Trophoblast cell (in vitro differentiated cells and primary cell): ENCODE data around the gene NPB.
A peak's percentile ranks its signal among the peaks of the same experiment; 100 is the strongest.

Experiments used
- DNase-seq, 2 donors: peaks; one replicate each; pipeline ENCODE4 v3.0.0-alpha.2; 2016
- H2AFZ ChIP-seq: 2 replicates; pipeline ENCODE4 v1.6.1; 2013; ENCODE audit warnings: low read length, moderate library complexity, mild to moderate bottlenecking; ENCODE audit not compliant: insufficient read depth, poor library complexity
- H2AK5ac ChIP-seq: 2 replicates; pipeline ENCODE4 v1.6.1; 2013; ENCODE audit warnings: mild to moderate bottlenecking, low read length
- H2BK120ac ChIP-seq: 2 replicates; pipeline ENCODE4 v1.6.1; 2013; ENCODE audit warnings: low read length, mild to moderate bottlenecking, moderate library complexity; ENCODE audit not compliant: insufficient read depth, poor library complexity
- H2BK12ac ChIP-seq: 2 replicates; pipeline ENCODE4 v1.6.1; 2013; ENCODE audit warnings: mild to moderate bottlenecking, low read length, moderate library complexity
- H2BK5ac ChIP-seq: 2 replicates; pipeline ENCODE4 v1.6.1; 2013; ENCODE audit warnings: low read length, low read depth, moderate library complexity, mild to moderate bottlenecking; ENCODE audit not compliant: poor library complexity
- H3K14ac ChIP-seq: 2 replicates; pipeline ENCODE4 v1.6.1; 2013; ENCODE audit warnings: mild to moderate bottlenecking, low read length
- H3K18ac ChIP-seq: 2 replicates; pipeline ENCODE4 v1.6.1; 2013; ENCODE audit warnings: mild to moderate bottlenecking, low read length
- H3K23ac ChIP-seq: 2 replicates; pipeline ENCODE4 v1.6.1; 2013; ENCODE audit warnings: low read length
- H3K27ac ChIP-seq: 2 replicates; pipeline ENCODE4 v1.5.1; 2013; ENCODE audit warnings: low read depth, mild to moderate bottlenecking, inconsistent platforms, low read length, moderate library complexity
- H3K27me3 ChIP-seq: 2 replicates; pipeline ENCODE4 v1.6.1; 2013; ENCODE audit warnings: inconsistent platforms, mild to moderate bottlenecking, low read length, moderate library complexity; ENCODE audit not compliant: insufficient read depth
- H3K36me3 ChIP-seq, 2 experiments: 1 replicate in 1 of 2; 2 replicates in 1 of 2; pipeline ENCODE4 v1.6.1; 2013; ENCODE audit warnings: low read length in 2 of 2, mild to moderate bottlenecking in 2 of 2, moderate library complexity in 1 of 2; ENCODE audit not compliant: insufficient read depth in 2 of 2, control insufficient read depth in 1 of 2
- H3K4ac ChIP-seq: 2 replicates; pipeline ENCODE4 v1.6.1; 2013; ENCODE audit warnings: low read depth, mild to moderate bottlenecking, low read length, moderate library complexity
- H3K4me1 ChIP-seq, 2 experiments: 1 replicate in 1 of 2; 2 replicates in 1 of 2; pipeline ENCODE4 v1.6.1; 2013; ENCODE audit warnings: low read length in 2 of 2, mild to moderate bottlenecking in 2 of 2, moderate library complexity in 1 of 2; ENCODE audit not compliant: insufficient read depth in 2 of 2, control insufficient read depth in 1 of 2
- H3K4me2 ChIP-seq: 2 replicates; pipeline ENCODE4 v1.6.1; 2013; ENCODE audit warnings: inconsistent platforms, mild to moderate bottlenecking, low read length, moderate library complexity
- H3K4me3 ChIP-seq: 2 replicates; pipeline ENCODE4 v1.5.1; 2013; ENCODE audit warnings: mild to moderate bottlenecking, low read depth, low read length, inconsistent platforms
- H3K79me1 ChIP-seq: one replicate; pipeline ENCODE4 v1.6.1; 2013; ENCODE audit warnings: low read length
- H3K79me2 ChIP-seq: 2 replicates; pipeline ENCODE4 v1.6.1; 2013; ENCODE audit warnings: low read length, mild to moderate bottlenecking; ENCODE audit not compliant: control insufficient read depth, insufficient read depth, poor library complexity
- H3K9ac ChIP-seq: 2 replicates; pipeline ENCODE4 v1.6.1; 2013; ENCODE audit warnings: mild to moderate bottlenecking, low read length
- H3K9me3 ChIP-seq: 2 replicates; pipeline ENCODE4 v1.6.1; 2013; ENCODE audit warnings: low read depth, mild to moderate bottlenecking, control low read depth, inconsistent platforms, low read length; ENCODE audit not compliant: insufficient read depth
- H4K12ac ChIP-seq: 2 replicates; pipeline ENCODE4 v1.6.1; 2013; ENCODE audit warnings: low read depth, mild to moderate bottlenecking, low read length, moderate library complexity
- H4K8ac ChIP-seq: 2 replicates; pipeline ENCODE4 v1.6.1; 2013; ENCODE audit warnings: low read depth, mild to moderate bottlenecking, low read length, moderate library complexity
- H4K91ac ChIP-seq: one replicate; pipeline ENCODE4 v1.6.1; 2013; ENCODE audit warnings: low read depth, mild to moderate bottlenecking, low read length, moderate library complexity
- WGBS: extraction: QIAGEN DNeasy Blood & Tissue Kit; methylation state at CpG from one replicate; pipeline ENCODE4 v1.1.7; 2013; ENCODE audit warnings: missing lambda C conversion rate; ENCODE audit not compliant: insufficient read length, insufficient coverage; ENCODE audit errors: extremely low coverage; 5-methylcytosine and 5-hydroxymethylcytosine counted together

NPB gene

GRCh38 chr17:81918832-81919545, 17.0 kb downstream of the NPB start:
- no peak overlapping the region for H3K4me2 ChIP-seq
- H2BK120ac ChIP-seq = no peak overlapping the region
- H3K9me3 ChIP-seq = peaks cover 2% of the 10 kb centered on the region
- H3K18ac ChIP-seq = no peak overlapping the region
- H3K14ac ChIP-seq = no peak overlapping the region
- no peaks in the 10 kb centered on the region for H3K27me3 ChIP-seq
- H4K8ac ChIP-seq = no peak overlapping the region
- H2BK12ac ChIP-seq = no peak overlapping the region
- H2BK5ac ChIP-seq = no peak overlapping the region
- WGBS = no CpG with 5 or more reads among the region's 15 CpGs
- H3K79me2 ChIP-seq = peaks cover 19% of the 10 kb centered on the region
- H3K4me1 ChIP-seq = peaks cover 16% of the 10 kb centered on the region in 2 experiments
- no peak overlapping the region for H3K4me3 ChIP-seq
- no peak overlapping the region for H3K4ac ChIP-seq
- H3K23ac ChIP-seq = no peak overlapping the region
- H2AFZ ChIP-seq = no peak overlapping the region
- H3K36me3 ChIP-seq = peaks cover 56 to 60% of the 10 kb centered on the region in 2 experiments
- DNase-seq = no peak
- no peak overlapping the region for H2AK5ac ChIP-seq
- H3K9ac ChIP-seq = no peak overlapping the region
- no peak overlapping the region for H3K27ac ChIP-seq
- no peak overlapping the region for H4K12ac ChIP-seq
- H4K91ac ChIP-seq = no peak overlapping the region
- peaks cover 16% of the 10 kb centered on the region for H3K79me1 ChIP-seq

GRCh38 chr17:81920612-81921536, 18.8 kb downstream of the NPB start:
- no peak overlapping the region for H2BK5ac ChIP-seq
- H4K91ac ChIP-seq = no peak overlapping the region
- H4K12ac ChIP-seq = no peak overlapping the region
- DNase-seq = no peak
- peaks cover 2% of the 10 kb centered on the region for H3K9me3 ChIP-seq
- H2BK120ac ChIP-seq = no peak overlapping the region
- H3K9ac ChIP-seq = no peak overlapping the region
- no peak overlapping the region for H3K23ac ChIP-seq
- H3K27me3 ChIP-seq = no peaks in the 10 kb centered on the region
- H3K4ac ChIP-seq = peak overlapping the region; percentile 25
- no CpG with 5 or more reads among the region's 33 CpGs for WGBS
- peaks cover 31% of the 10 kb centered on the region in 2 experiments for H3K4me1 ChIP-seq
- H4K8ac ChIP-seq = no peak overlapping the region
- no peak overlapping the region for H2AFZ ChIP-seq
- peaks cover 34% of the 10 kb centered on the region for H3K79me2 ChIP-seq
- no peak overlapping the region for H2AK5ac ChIP-seq
- H3K79me1 ChIP-seq = peaks cover 17% of the 10 kb centered on the region
- H3K4me2 ChIP-seq = no peak overlapping the region
- H3K4me3 ChIP-seq = no peak overlapping the region
- no peak overlapping the region for H2BK12ac ChIP-seq
- no peak overlapping the region for H3K27ac ChIP-seq
- no peak overlapping the region for H3K18ac ChIP-seq
- no peak overlapping the region for H3K14ac ChIP-seq
- H3K36me3 ChIP-seq = peaks cover 37 to 41% of the 10 kb centered on the region in 2 experiments

- Histone ChIP-seq H4K8ac (no peak overlapping the region), H3K36me3 (peaks cover 36 to 38% of the 10 kb centered on the region in 2 experiments), H2AFZ (no peak overlapping the region), H3K23ac (no peak overlapping the region), H4K91ac (no peak overlapping the region), H3K18ac (no peak overlapping the region), H3K79me2 (peaks cover 38% of the 10 kb centered on the region), H3K9ac (no peak overlapping the region), H4K12ac (no peak overlapping the region), H3K27ac (no peak overlapping the region), H2BK12ac (no peak overlapping the region), H3K9me3 (peaks cover 2% of the 10 kb centered on the region), H3K79me1 (peaks cover 21% of the 10 kb centered on the region), H2AK5ac (no peak overlapping the region), H3K4me1 (peaks cover 35 to 36% of the 10 kb centered on the region in 2 experiments), H2BK120ac (no peak overlapping the region), H3K4ac (no peak overlapping the region), H3K27me3 (no peaks in the 10 kb centered on the region), H3K14ac (no peak overlapping the region), H3K4me2 (no peak overlapping the region), H2BK5ac (no peak overlapping the region), H3K4me3 (no peak overlapping the region)
- WGBS = no CpG with 5 or more reads among the region's 3 CpGs
- DNase-seq = no peak
These were observed 19.5 kb downstream of the NPB start for GRCh38 chr17:81921537-81921862.

- Histone ChIP-seq H2AFZ (no peak overlapping the region), H4K8ac (no peak overlapping the region), H3K14ac (no peak overlapping the region), H2AK5ac (peak overlapping the region; percentile 30), H2BK120ac (no peak overlapping the region), H2BK12ac (no peak overlapping the region), H3K4ac (peak overlapping the region; percentile 80), H3K4me1 (peaks cover 34 to 35% of the 10 kb centered on the region in 2 experiments), H3K4me3 (no peak overlapping the region), H3K9me3 (peaks cover 2% of the 10 kb centered on the region), H3K27ac (no peak overlapping the region), H4K12ac (peak overlapping the region; percentile 39), H3K9ac (no peak overlapping the region), H3K4me2 (no peak overlapping the region), H2BK5ac (no peak overlapping the region), H3K79me1 (peaks cover 27% of the 10 kb centered on the region), H3K36me3 (peaks cover 36 to 38% of the 10 kb centered on the region in 2 experiments), H4K91ac (peak overlapping the region; percentile 34), H3K27me3 (no peaks in the 10 kb centered on the region), H3K79me2 (peaks cover 42% of the 10 kb centered on the region), H3K23ac (no peak overlapping the region), H3K18ac (peak overlapping the region; percentile 6)
- no CpG with 5 or more reads among the region's 23 CpGs for WGBS
- DNase-seq = no peak
These were observed 20.0 kb downstream of the NPB start for GRCh38 chr17:81921996-81922565.
